ENCODE data around the gene SEL1L3. TPM values are rescaled to one million over a fixed set of nuclear protein-coding genes. Genes with fewer than 3 reads are reported as not detected.

Gene SEL1L3
- total RNA-seq, 1 donor from 2014 or later: 36.0 TPM

GRCh38 chr4:25783126-25783525, 79.7 kb downstream of the SEL1L3 start:
- Mint-ChIP-seq H3K4me1 (ENCODE audit: low read depth) (peaks cover 13% of the 10 kb centered on the region), H3K27me3 (ENCODE audit: insufficient read depth) (no peaks in the 10 kb centered on the region), H3K9me3 (no peaks in the 10 kb centered on the region), H3K4me3 (no peak overlapping the region), H3K27ac (no peak overlapping the region), H3K36me3 (ENCODE audit: low read depth) (peaks cover 58% of the 10 kb centered on the region)
- DNase-seq (ENCODE audit: low spot score): no peak
- intact Hi-C loops (cut with micrococcal nuclease): no loop called here

- H3K4me3 Mint-ChIP-seq: no peak overlapping the region
- H3K27ac Mint-ChIP-seq: peak overlapping the region; percentile 16
- DNase-seq (ENCODE audit: low spot score): no peak
- H3K27me3 Mint-ChIP-seq (ENCODE audit: insufficient read depth): no peaks in the 10 kb centered on the region
- H3K9me3 Mint-ChIP-seq: no peaks in the 10 kb centered on the region
- peaks cover 13% of the 10 kb centered on the region for H3K4me1 Mint-ChIP-seq (ENCODE audit: low read depth)
- intact Hi-C loops (cut with micrococcal nuclease): no loop called here
- peaks cover 59% of the 10 kb centered on the region for H3K36me3 Mint-ChIP-seq (ENCODE audit: low read depth)
Measured at GRCh38 chr4:25782482-25782881, 80.3 kb downstream of the SEL1L3 start.

- DNase-seq (ENCODE audit: low spot score): no peak
- Mint-ChIP-seq H3K4me3 (no peak overlapping the region), H3K27me3 (ENCODE audit: insufficient read depth) (no peaks in the 10 kb centered on the region), H3K4me1 (ENCODE audit: low read depth) (peaks cover 3% of the 10 kb centered on the region), H3K27ac (no peak overlapping the region), H3K36me3 (ENCODE audit: low read depth) (peaks cover 57% of the 10 kb centered on the region), H3K9me3 (no peaks in the 10 kb centered on the region)
- intact Hi-C loops (cut with micrococcal nuclease): no loop called here
Measured at GRCh38 chr4:25779021-25779420, 83.8 kb downstream of the SEL1L3 start.

- H3K36me3 Mint-ChIP-seq (ENCODE audit: low read depth): peaks cover 48% of the 10 kb centered on the region
- no peak for DNase-seq (ENCODE audit: low spot score)
- no peak overlapping the region for H3K27ac Mint-ChIP-seq
- intact Hi-C loops (cut with micrococcal nuclease): no loop called here
- H3K9me3 Mint-ChIP-seq: no peaks in the 10 kb centered on the region
- H3K4me1 Mint-ChIP-seq (ENCODE audit: low read depth): no peaks in the 10 kb centered on the region
- H3K27me3 Mint-ChIP-seq (ENCODE audit: insufficient read depth): no peaks in the 10 kb centered on the region
- H3K4me3 Mint-ChIP-seq: no peak overlapping the region
Measured at GRCh38 chr4:25776795-25777194, 86.0 kb downstream of the SEL1L3 start.

GRCh38 chr4:25775166-25775565, 87.6 kb downstream of the SEL1L3 start:
- no peak for DNase-seq (ENCODE audit: low spot score)
- no peak overlapping the region for H3K4me3 Mint-ChIP-seq
- H3K4me1 Mint-ChIP-seq (ENCODE audit: low read depth): no peaks in the 10 kb centered on the region
- no peaks in the 10 kb centered on the region for H3K9me3 Mint-ChIP-seq
- no peaks in the 10 kb centered on the region for H3K27me3 Mint-ChIP-seq (ENCODE audit: insufficient read depth)
- H3K36me3 Mint-ChIP-seq (ENCODE audit: low read depth): peaks cover 44% of the 10 kb centered on the region
- H3K27ac Mint-ChIP-seq: no peak overlapping the region
- intact Hi-C loops (cut with micrococcal nuclease): no loop called here

- Mint-ChIP-seq H3K4me1 (ENCODE audit: low read depth) (no peaks in the 10 kb centered on the region), H3K4me3 (no peak overlapping the region), H3K9me3 (no peaks in the 10 kb centered on the region), H3K27me3 (ENCODE audit: insufficient read depth) (no peaks in the 10 kb centered on the region), H3K36me3 (ENCODE audit: low read depth) (peaks cover 33% of the 10 kb centered on the region), H3K27ac (no peak overlapping the region)
- DNase-seq (ENCODE audit: low spot score): no peak
- intact Hi-C loops (cut with micrococcal nuclease): no loop called here
Measured at GRCh38 chr4:25773358-25773757, 89.4 kb downstream of the SEL1L3 start.

GRCh38 chr4:25771672-25772071, 91.1 kb downstream of the SEL1L3 start:
- no peaks in the 10 kb centered on the region for H3K4me1 Mint-ChIP-seq (ENCODE audit: low read depth)
- peaks cover 25% of the 10 kb centered on the region for H3K36me3 Mint-ChIP-seq (ENCODE audit: low read depth)

GRCh38 chr4:25770847-25771246, 91.9 kb downstream of the SEL1L3 start:
- H3K36me3 Mint-ChIP-seq (ENCODE audit: low read depth): peaks cover 25% of the 10 kb centered on the region
- H3K4me1 Mint-ChIP-seq (ENCODE audit: low read depth): no peaks in the 10 kb centered on the region
- intact Hi-C loops (cut with micrococcal nuclease): no loop called here
- no peaks in the 10 kb centered on the region for H3K27me3 Mint-ChIP-seq (ENCODE audit: insufficient read depth)
- H3K9me3 Mint-ChIP-seq: no peaks in the 10 kb centered on the region
- DNase-seq (ENCODE audit: low spot score): no peak
- H3K27ac Mint-ChIP-seq: no peak overlapping the region
- no peak overlapping the region for H3K4me3 Mint-ChIP-seq

More at GRCh38 chr4:25771672-25772071, 91.1 kb downstream of the SEL1L3 start:
- no peaks in the 10 kb centered on the region for H3K9me3 Mint-ChIP-seq
- no peaks in the 10 kb centered on the region for H3K27me3 Mint-ChIP-seq (ENCODE audit: insufficient read depth)
- DNase-seq (ENCODE audit: low spot score): no peak
- H3K4me3 Mint-ChIP-seq: no peak overlapping the region
- no peak overlapping the region for H3K27ac Mint-ChIP-seq
- intact Hi-C loops (cut with micrococcal nuclease): no loop called here

- no peak for DNase-seq (ENCODE audit: low spot score)
- no peak overlapping the region for H3K4me3 Mint-ChIP-seq
- peaks cover 26% of the 10 kb centered on the region for H3K36me3 Mint-ChIP-seq (ENCODE audit: low read depth)
- H3K27me3 Mint-ChIP-seq (ENCODE audit: insufficient read depth): no peaks in the 10 kb centered on the region
- intact Hi-C loops (cut with micrococcal nuclease): no loop called here
- no peaks in the 10 kb centered on the region for H3K9me3 Mint-ChIP-seq
- H3K27ac Mint-ChIP-seq: no peak overlapping the region
- H3K4me1 Mint-ChIP-seq (ENCODE audit: low read depth): no peaks in the 10 kb centered on the region
Measured at GRCh38 chr4:25769251-25769650, 93.5 kb downstream of the SEL1L3 start.

GRCh38 chr4:25767877-25768725, 94.7 kb downstream of the SEL1L3 start:
- H3K36me3 Mint-ChIP-seq (ENCODE audit: low read depth): peaks cover 27% of the 10 kb centered on the region
- H3K27me3 Mint-ChIP-seq (ENCODE audit: insufficient read depth): no peaks in the 10 kb centered on the region
- no peak overlapping the region for H3K4me3 Mint-ChIP-seq
- H3K4me1 Mint-ChIP-seq (ENCODE audit: low read depth): no peaks in the 10 kb centered on the region
- intact Hi-C loops (cut with micrococcal nuclease): loop anchor here (1.0 kb wide), 1 partner anchor 328 kb away; no protein-coding TSS in a partner anchor
- H3K9me3 Mint-ChIP-seq: no peaks in the 10 kb centered on the region
- no peak for DNase-seq (ENCODE audit: low spot score)
- H3K27ac Mint-ChIP-seq: no peak overlapping the region

- Mint-ChIP-seq H3K4me1 (ENCODE audit: low read depth) (no peaks in the 10 kb centered on the region), H3K27me3 (ENCODE audit: insufficient read depth) (no peaks in the 10 kb centered on the region), H3K36me3 (ENCODE audit: low read depth) (peaks cover 49% of the 10 kb centered on the region), H3K27ac (no peak overlapping the region), H3K4me3 (no peak overlapping the region), H3K9me3 (peaks cover 5% of the 10 kb centered on the region)
- no peak for DNase-seq (ENCODE audit: low spot score)
- intact Hi-C loops (cut with micrococcal nuclease): no loop called here
Measured at GRCh38 chr4:25760518-25761157, 102.2 kb downstream of the SEL1L3 start.

GRCh38 chr4:25760048-25760447, 102.7 kb downstream of the SEL1L3 start:
- no peak overlapping the region for H3K4me3 Mint-ChIP-seq
- no peaks in the 10 kb centered on the region for H3K27me3 Mint-ChIP-seq (ENCODE audit: insufficient read depth)
- intact Hi-C loops (cut with micrococcal nuclease): no loop called here
- peaks cover 5% of the 10 kb centered on the region for H3K9me3 Mint-ChIP-seq
- H3K27ac Mint-ChIP-seq: no peak overlapping the region
- no peaks in the 10 kb centered on the region for H3K4me1 Mint-ChIP-seq (ENCODE audit: low read depth)
- peaks cover 47% of the 10 kb centered on the region for H3K36me3 Mint-ChIP-seq (ENCODE audit: low read depth)
- no peak for DNase-seq (ENCODE audit: low spot score)

- intact Hi-C loops (cut with micrococcal nuclease): no loop called here
Measured at GRCh38 chr4:25759101-25759500, 103.7 kb downstream of the SEL1L3 start.

More at GRCh38 chr4:25759101-25759500, 103.7 kb downstream of the SEL1L3 start:
- Mint-ChIP-seq H3K4me3 (no peak overlapping the region), H3K36me3 (ENCODE audit: low read depth) (peaks cover 39% of the 10 kb centered on the region), H3K9me3 (peaks cover 5% of the 10 kb centered on the region), H3K27ac (no peak overlapping the region), H3K4me1 (ENCODE audit: low read depth) (no peaks in the 10 kb centered on the region), H3K27me3 (ENCODE audit: insufficient read depth) (no peaks in the 10 kb centered on the region)
- no peak for DNase-seq (ENCODE audit: low spot score)
